GM12878 (cell line): ENCODE measurements around the gene FUT3. TPM values are rescaled to one million over a fixed set of nuclear protein-coding genes. Genes with fewer than 3 reads are reported as not detected.

ENCODE experiments used
- ATAC-seq: fragments of 200-7000 bp; cut with Tn5 transposase; 3 replicates; pipeline ENCODE4 v1.9.1; 2020; ENCODE audit warnings: mild to moderate bottlenecking, moderate library complexity
- BruUV-seq: library from RNA; stranded (reverse); fragments of 400-500 nt; replicated peaks from 2 replicates; lab custom pipeline; 2021; lab: Mats Ljungman, UMichigan
- CTCF ChIA-PET: fragments of 300-600 bp; sonication (Branson Sonifier 250); formaldehyde crosslinking; extraction: SDS; loops from one replicate; lab custom pipeline; 2021; ENCODE audit warnings: inconsistent platforms; lab: Yijun Ruan, JAX
- POLR2A ChIA-PET: fragments of 350-600 bp; formaldehyde crosslinking; extraction: SDS; loops from one replicate; lab custom pipeline; 2021; ENCODE audit warnings: inconsistent platforms; lab: Charles Lee
- RAD21 ChIA-PET: fragments of 300-600 bp; sonication (Branson Sonifier 250); formaldehyde crosslinking; loops from one replicate; lab custom pipeline; 2023; ENCODE audit warnings: antibody characterized with exemption; ENCODE audit not compliant: unreplicated experiment; lab: Charles Lee
- SMC1A ChIA-PET: fragments of 300-600 bp; sonication (Branson Sonifier 250); formaldehyde crosslinking; loops from one replicate; lab custom pipeline; 2023; ENCODE audit not compliant: unreplicated experiment, uncharacterized antibody; lab: Charles Lee
- DNase-seq: peaks from one replicate; pipeline ENCODE4 v3.0.0-alpha.2; 2011; ENCODE audit warnings: low read depth, low spot score
- FAIRE-seq: peaks from 3 replicates; lab custom pipeline; 2011; peaks lifted over from hg19 to GRCh38; lab: Jason Lieb, UNC
- H2AFZ ChIP-seq: 2 replicates; pipeline ENCODE4 v1.6.0; 2011; ENCODE audit warnings: low read depth, low read length, control low read depth; ENCODE audit not compliant: control insufficient read depth
- H3K27ac ChIP-seq: 2 replicates; pipeline ENCODE4 v1.5.1; 2011; ENCODE audit warnings: control low read depth; ENCODE audit not compliant: control insufficient read depth, insufficient read depth
- H3K27me3 ChIP-seq, 2 experiments: replicated peaks in 1 of 2; 2 replicates each; pipeline versions ENCODE4 v1.6.0 to v1.6.1; 2011; ENCODE audit warnings: low read length in 1 of 2; ENCODE audit not compliant: control insufficient read depth in 2 of 2, insufficient read depth in 2 of 2
- H3K36me3 ChIP-seq, 2 experiments: 2 replicates each; pipeline ENCODE4 v1.5.1; 2011; ENCODE audit warnings: low read length in 1 of 2; ENCODE audit not compliant: control insufficient read depth in 2 of 2, insufficient read depth in 2 of 2
- H3K4me1 ChIP-seq: 2 replicates; pipeline ENCODE4 v1.6.1; 2011; ENCODE audit warnings: mild to moderate bottlenecking, low read length, moderate library complexity, mixed read lengths; ENCODE audit not compliant: control insufficient read depth, insufficient read depth
- H3K4me2 ChIP-seq: 2 replicates; pipeline ENCODE4 v1.6.0; 2011; ENCODE audit warnings: control low read depth; ENCODE audit not compliant: control insufficient read depth, insufficient read depth
- H3K4me3 ChIP-seq: fragments of 200-600 bp; sonication (generic); 2 replicates; pipeline ENCODE4 v1.5.1; 2016
- H3K79me2 ChIP-seq: 2 replicates; pipeline ENCODE4 v1.6.0; 2011; ENCODE audit warnings: low read length; ENCODE audit not compliant: control insufficient read depth, insufficient read depth
- H3K9ac ChIP-seq: 2 replicates; pipeline ENCODE4 v1.8.0; 2011; ENCODE audit warnings: low read length, control low read depth, mixed read lengths; ENCODE audit not compliant: control insufficient read depth, insufficient read depth
- H3K9me3 ChIP-seq: replicated peaks from 3 replicates; pipeline ENCODE4 v1.5.1; 2011; ENCODE audit warnings: mild to moderate bottlenecking, low read length; ENCODE audit not compliant: control insufficient read depth, insufficient read depth
- H4K20me1 ChIP-seq: 2 replicates; pipeline ENCODE4 v1.6.0; 2011; ENCODE audit not compliant: control insufficient read depth, insufficient read depth
- BHLHE40 ChIP-seq, 2 experiments: fragments of 450-650 bp in 1 of 2; IDR thresholded peaks; 2 replicates each; pipeline ENCODE4 v1.6.1; 2011 to 2017; ENCODE audit warnings: low read depth in 2 of 2, borderline replicate concordance in 1 of 2, improper control_type of control experiment in 1 of 2, low read length in 1 of 2, mild to moderate bottlenecking in 1 of 2
- BMI1 ChIP-seq: fragments of 450-650 bp; IDR thresholded peaks from 2 replicates; pipeline ENCODE4 v1.6.1; 2016; ENCODE audit warnings: mild to moderate bottlenecking, moderate library complexity, borderline replicate concordance
- CHD4 ChIP-seq: fragments of 200-600 bp; sonication (generic); IDR thresholded peaks from 2 replicates; pipeline ENCODE4 v1.6.1; 2016; ENCODE audit warnings: mild to moderate bottlenecking
- FOXM1 ChIP-seq: IDR thresholded peaks from 2 replicates; pipeline ENCODE4 v1.6.1; 2012; ENCODE audit warnings: low read depth, mild to moderate bottlenecking, inconsistent platforms, low read length, moderate library complexity
- MXI1 ChIP-seq: fragments of 150-350 bp; IDR thresholded peaks from 2 replicates; pipeline ENCODE4 v1.6.1; 2011; ENCODE audit warnings: low read depth, mild to moderate bottlenecking, inconsistent platforms, low read length, improper control_type of control experiment
- NFIC ChIP-seq: IDR thresholded peaks from 2 replicates; pipeline ENCODE4 v1.6.1; 2012; ENCODE audit warnings: low read depth, mild to moderate bottlenecking, inconsistent platforms, low read length, moderate library complexity
- RAD21 ChIP-seq: IDR thresholded peaks from 2 replicates; pipeline ENCODE4 v1.6.1; 2011; ENCODE audit warnings: mild to moderate bottlenecking, low read depth, low read length, moderate library complexity; ENCODE audit not compliant: insufficient read depth
- RB1 ChIP-seq: fragments of 450-650 bp; formaldehyde crosslinking; IDR thresholded peaks from 2 replicates; pipeline ENCODE4 v1.6.1; 2017; ENCODE audit warnings: mild to moderate bottlenecking, borderline replicate concordance
- REST ChIP-seq: IDR thresholded peaks from 2 replicates; pipeline ENCODE4 v1.6.1; 2012; ENCODE audit warnings: mild to moderate bottlenecking, low read depth, low read length
- SUZ12 ChIP-seq: fragments of 200-600 bp; sonication (generic); IDR thresholded peaks from one replicate; pipeline ENCODE4 v1.6.1; 2018; ENCODE audit warnings: antibody characterized with exemption, mild to moderate bottlenecking; ENCODE audit not compliant: unreplicated experiment
- YY1 ChIP-seq: IDR thresholded peaks from 2 replicates; pipeline ENCODE4 v1.6.1; 2011; ENCODE audit warnings: low read depth, mild to moderate bottlenecking, low read length
- ZNF274 ChIP-seq: IDR thresholded peaks from one replicate; pipeline ENCODE4 v1.8.0; 2011; ENCODE audit not compliant: insufficient read length, insufficient read depth
- WGBS: methylation state at CpG from one replicate; pipeline ENCODE4 v1.1.6; 2016; ENCODE audit warnings: low lambda C conversion rate; ENCODE audit not compliant: insufficient replicate concordance, insufficient coverage; ENCODE audit errors: missing lambda C conversion rate; 5-methylcytosine and 5-hydroxymethylcytosine counted together
- in situ Hi-C: fragments of 300-500 bp; cut with MboI; formaldehyde crosslinking; loops from 9 replicates; pipeline ENCODE4 v1.14.3; 2018; ENCODE audit warnings: mixed read lengths
- intact Hi-C: fragments of 100-400 bp; cut with micrococcal nuclease; formaldehyde crosslinking; loops from one replicate; pipeline ENCODE4 v1.14.2; 2022; ENCODE audit not compliant: unreplicated experiment
- polyA plus RNA-seq, 11 experiments: library from polyadenylated mRNA; depleted of rRNA in 4 of 11; unstranded in 6 of 11; stranded (reverse) in 5 of 11; fragments of >200 nt; fragmentation: Nextera tagmentation in 4 of 11; fragmentation: Illumina TruSeq in 1 of 11; extraction: Ambion mirVana in 4 of 11; extraction: Trizol in 1 of 11; gene quantifications; 1 replicate in 1 of 11; 2 replicates in 10 of 11; pipeline versions ENCODE4 v1.2.1 to v1.2.3, GENCODE V29; 2011 to 2016; ENCODE audit warnings: inconsistent platforms in 2 of 11, missing spikeins in 2 of 11, low read depth in 1 of 11
- total RNA-seq, 4 experiments: library from RNA; depleted of rRNA in 3 of 4; stranded (reverse); fragments of >200 nt in 3 of 4; fragmentation: Illumina TruSeq in 1 of 4; extraction: Trizol in 1 of 4; gene quantifications; 2 replicates each; pipeline versions ENCODE4 v1.2.1 to v1.2.3, GENCODE V29; 2013 to 2021

The FUT3 gene
- total and polyA plus RNA-seq, 10 of the 15 experiments (the other 5 are each of a cell fraction or from before 2014, with no cell fraction given) = 0.04 to 0.31 (median 0.07) TPM; not detected in 7

GRCh38 chr19:5893296-5893903, 42.2 kb upstream of the FUT3 start:
- ATAC-seq (no peak), DNase-seq (no peak), FAIRE-seq (no peak)
- Histone ChIP-seq H3K4me2 (no peak overlapping the region), H3K79me2 (no peaks in the 10 kb centered on the region; the same call in 1 of the 2 replicates), H3K4me1 (no peaks in the 10 kb centered on the region), H3K36me3 (peaks cover 3 to 13% of the 10 kb centered on the region in 2 experiments; a peak in 3 of 4 replicates), H3K9ac (no peak overlapping the region), H3K27ac (no peak overlapping the region), H3K27me3 (no peaks in the 10 kb centered on the region), H3K4me3 (no peak overlapping the region), H4K20me1 (peaks cover 3% of the 10 kb centered on the region; the same call in 1 of the 2 replicates), H2AFZ (no peak overlapping the region), H3K9me3 (no peaks in the 10 kb centered on the region)
- ChIA-PET SMC1A (no interaction called here), RAD21 (no interaction called here), CTCF (interaction anchor here (0.6 to 1.4 kb wide), 4 partner anchors 8 to 207 kb away, joined by 3 to 8 read pairs (median 4); partner anchors contain the start of genes NDUFA11 and NRTN), POLR2A (interaction anchor here (0.6 to 1.0 kb wide), 2 partner anchors 10 to 75 kb away, joined by 4 read pairs; no protein-coding TSS in a partner anchor)
- TF ChIP-seq BHLHE40 (IDR thresholded peaks at IDR 0.05; ENCODE audit: borderline replicate concordance in 1 of 2, low read depth in 2 of 2, low read length in 1 of 2) (no peak), RB1 (no peak), RAD21 (no peak)
- in situ Hi-C loops = no loop called here
- no TSS peak for BruUV-seq
- WGBS = 77% methylated on average over 13 of the region's 13 CpGs
- intact Hi-C loops = no loop called here

DNA sequence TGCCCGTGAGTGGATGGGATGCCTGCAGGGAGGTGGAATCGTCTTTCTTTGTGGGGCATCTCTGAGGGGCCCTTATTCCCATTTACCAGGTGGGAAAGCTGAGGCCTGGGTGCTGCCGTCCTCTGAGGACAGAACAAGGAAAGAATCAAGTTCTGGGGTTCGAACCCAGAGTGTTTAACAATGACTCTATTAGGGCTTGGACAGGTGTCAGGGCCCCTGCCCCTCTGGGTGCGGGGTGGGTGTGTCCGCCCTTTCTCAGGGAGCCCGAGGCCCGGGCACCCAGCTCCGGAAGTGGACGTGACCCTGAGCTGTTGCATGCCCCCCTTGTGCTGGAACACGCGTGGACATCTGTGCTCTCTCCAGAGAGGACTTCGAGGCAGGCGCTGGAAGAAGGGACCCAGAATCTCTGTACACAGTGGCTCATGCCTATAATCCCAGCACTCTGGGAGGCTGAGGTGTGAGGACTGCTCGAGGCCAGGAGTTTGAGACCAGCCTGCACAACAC, 41.6 kb upstream of the FUT3 start:
- Histone ChIP-seq H3K9ac (no peak overlapping the region), H3K79me2 (no peaks in the 10 kb centered on the region), H3K27me3 (no peaks in the 10 kb centered on the region), H3K36me3 (peaks cover 3 to 13% of the 10 kb centered on the region in 2 experiments; a peak in 3 of 4 replicates)
- in situ Hi-C loops = no loop called here
- no TSS peak for BruUV-seq
- SMC1A ChIA-PET = no interaction called here
- TF ChIP-seq MXI1 (no peak), SUZ12 (no peak), FOXM1 (no peak), YY1 (no peak), REST (no peak), ZNF274 (no peak), BMI1 (no peak), CHD4 (no peak), NFIC (no peak)
- TF ChIP-seq, all 136 proteins: peak for 0
- DNase-seq (no peak), ATAC-seq (no peak), FAIRE-seq (no peak)
- no peak overlapping the region for H3K4me2 ChIP-seq
- CTCF ChIA-PET = interaction anchor here (0.6 to 1.4 kb wide), 3 partner anchors 9 to 89 kb away, joined by 3 to 8 read pairs (median 5); partner anchors contain the start of genes NDUFA11 and NRTN
- WGBS = 51% methylated on average over 15 of the region's 15 CpGs
- H4K20me1 ChIP-seq = peaks cover 3% of the 10 kb centered on the region; the same call in 1 of the 2 replicates
- H3K9me3 ChIP-seq = no peaks in the 10 kb centered on the region
- POLR2A ChIA-PET = interaction anchor here (0.6 to 1.0 kb wide), 2 partner anchors 10 to 75 kb away, joined by 4 read pairs; no protein-coding TSS in a partner anchor
- H3K27ac ChIP-seq = no peak overlapping the region
- intact Hi-C loops = no loop called here
- no peak overlapping the region for H3K4me3 ChIP-seq
- no peak overlapping the region for H2AFZ ChIP-seq
- RAD21 ChIA-PET = no interaction called here
- no peaks in the 10 kb centered on the region for H3K4me1 ChIP-seq
